Measurements from ENCODE around the gene ABCA1.

The ABCA1 gene

GRCh38 chr9:104805441-104805840, 122.5 kb downstream of the ABCA1 start:
- in situ Hi-C loops (cut with MboI; ENCODE audit: low sequenced_read_pairs) = no loop called here

GRCh38 chr9:104802906-104803305, 125.0 kb downstream of the ABCA1 start:
- in situ Hi-C loops (cut with MboI; ENCODE audit: low sequenced_read_pairs) = no loop called here

- in situ Hi-C loops (cut with MboI; ENCODE audit: low sequenced_read_pairs) = no loop called here
Measured at GRCh38 chr9:104802110-104802509, 125.8 kb downstream of the ABCA1 start.

- in situ Hi-C loops (cut with MboI; ENCODE audit: low sequenced_read_pairs) = no loop called here
Measured at GRCh38 chr9:104800068-104800785, 127.7 kb downstream of the ABCA1 start.

- in situ Hi-C loops (cut with MboI; ENCODE audit: low sequenced_read_pairs) = loop anchor here (25.0 kb wide), 1 partner anchor 889 kb away; the partner anchor contains the start of gene TMEM38B
Measured at GRCh38 chr9:104798209-104798995, 129.6 kb downstream of the ABCA1 start.

GRCh38 chr9:104795857-104796256, 132.1 kb downstream of the ABCA1 start:
- in situ Hi-C loops (cut with MboI; ENCODE audit: low sequenced_read_pairs) = loop anchor here (25.0 kb wide), 1 partner anchor 891 kb away; the partner anchor contains the start of gene TMEM38B

GRCh38 chr9:104795082-104795481, 132.9 kb downstream of the ABCA1 start:
- in situ Hi-C loops (cut with MboI; ENCODE audit: low sequenced_read_pairs) = loop anchor here (25.0 kb wide), 1 partner anchor 892 kb away; the partner anchor contains the start of gene TMEM38B

- in situ Hi-C loops (cut with MboI; ENCODE audit: low sequenced_read_pairs) = loop anchor here (25.0 kb wide), 1 partner anchor 893 kb away; the partner anchor contains the start of gene TMEM38B
Measured at GRCh38 chr9:104794070-104794469, 133.9 kb downstream of the ABCA1 start.

- in situ Hi-C loops (cut with MboI; ENCODE audit: low sequenced_read_pairs) = loop anchor here (25.0 kb wide), 1 partner anchor 899 kb away; the partner anchor contains the start of gene TMEM38B
Measured at GRCh38 chr9:104788251-104788650, 139.7 kb downstream of the ABCA1 start.

GRCh38 chr9:104787306-104788015, 140.5 kb downstream of the ABCA1 start:
- in situ Hi-C loops (cut with MboI; ENCODE audit: low sequenced_read_pairs) = loop anchor here (25.0 kb wide), 1 partner anchor 900 kb away; the partner anchor contains the start of gene TMEM38B

GRCh38 chr9:104786293-104786692, 141.7 kb downstream of the ABCA1 start:
- in situ Hi-C loops (cut with MboI; ENCODE audit: low sequenced_read_pairs) = loop anchor here (25.0 kb wide), 1 partner anchor 901 kb away; the partner anchor contains the start of gene TMEM38B

- in situ Hi-C loops (cut with MboI; ENCODE audit: low sequenced_read_pairs) = loop anchor here (25.0 kb wide), 1 partner anchor 903 kb away; the partner anchor contains the start of gene TMEM38B
Measured at GRCh38 chr9:104784098-104784497, 143.9 kb downstream of the ABCA1 start.

GRCh38 chr9:104783588-104783987, 144.4 kb downstream of the ABCA1 start:
- in situ Hi-C loops (cut with MboI; ENCODE audit: low sequenced_read_pairs) = loop anchor here (25.0 kb wide), 1 partner anchor 904 kb away; the partner anchor contains the start of gene TMEM38B

GRCh38 chr9:104780796-104781395, 147.1 kb downstream of the ABCA1 start:
- in situ Hi-C loops (cut with MboI; ENCODE audit: low sequenced_read_pairs) = loop anchor here (25.0 kb wide), 1 partner anchor 906 kb away; the partner anchor contains the start of gene TMEM38B

- in situ Hi-C loops (cut with MboI; ENCODE audit: low sequenced_read_pairs) = loop anchor here (25.0 kb wide), 1 partner anchor 907 kb away; the partner anchor contains the start of gene TMEM38B
Measured at GRCh38 chr9:104779946-104780535, 147.9 kb downstream of the ABCA1 start.

GRCh38 chr9:104779334-104779733, 148.6 kb downstream of the ABCA1 start:
- in situ Hi-C loops (cut with MboI; ENCODE audit: low sequenced_read_pairs) = loop anchor here (25.0 kb wide), 1 partner anchor 908 kb away; the partner anchor contains the start of gene TMEM38B

- in situ Hi-C loops (cut with MboI; ENCODE audit: low sequenced_read_pairs) = loop anchor here (25.0 kb wide), 1 partner anchor 908 kb away; the partner anchor contains the start of gene TMEM38B
Measured at GRCh38 chr9:104778802-104779201, 149.2 kb downstream of the ABCA1 start.

- in situ Hi-C loops (cut with MboI; ENCODE audit: low sequenced_read_pairs) = loop anchor here (25.0 kb wide), 1 partner anchor 911 kb away; the partner anchor contains the start of gene TMEM38B
Measured at GRCh38 chr9:104776797-104777196, 151.2 kb downstream of the ABCA1 start.

GRCh38 chr9:104775976-104776375, 152.0 kb downstream of the ABCA1 start:
- in situ Hi-C loops (cut with MboI; ENCODE audit: low sequenced_read_pairs) = loop anchor here (25.0 kb wide), 1 partner anchor 911 kb away; the partner anchor contains the start of gene TMEM38B

All from HL-60/S4 treated with retinoic acid at 250 ng/mL for 4 days and 3 days (cell line).